B cell (primary cell): ENCODE results near the gene CYP3A5.

Source experiments
- EZH2 ChIP-seq: IDR thresholded peaks from 2 replicates; pipeline ENCODE4 v1.6.1; 2012; ENCODE audit warnings: borderline replicate concordance, low read depth, mild to moderate bottlenecking, moderate library complexity, low read length; ENCODE audit not compliant: insufficient read depth, poor library complexity, severe bottlenecking
- TF ChIP-seq, protein P1 (sequence below): fragments of 200-600 bp; IDR thresholded peaks from one replicate; pipeline ENCODE4 v1.8.0; 2022; ENCODE audit warnings: antibody characterized with exemption, mild to moderate bottlenecking

DNA sequence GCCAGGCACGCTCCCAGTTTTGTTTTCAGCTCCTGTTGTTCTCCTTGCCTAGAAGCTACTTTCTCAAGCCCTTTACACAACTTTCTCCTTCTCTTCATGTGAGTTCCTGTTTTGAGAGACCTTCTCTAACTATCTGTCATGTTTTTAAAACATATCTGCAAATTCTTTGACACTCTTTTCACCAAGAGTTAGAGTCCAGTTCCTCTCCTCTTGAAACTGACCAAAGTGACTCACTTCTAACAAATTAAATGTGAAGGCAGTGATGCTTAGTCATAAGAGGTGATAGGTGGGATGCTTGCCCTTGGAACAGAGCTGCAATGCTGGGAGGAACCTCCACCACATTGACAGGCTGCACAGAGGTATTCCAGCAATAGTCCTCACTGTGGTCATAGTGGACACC lies 37.8 kb downstream of the CYP3A5 start:
- TF ChIP-seq, protein P1, sequence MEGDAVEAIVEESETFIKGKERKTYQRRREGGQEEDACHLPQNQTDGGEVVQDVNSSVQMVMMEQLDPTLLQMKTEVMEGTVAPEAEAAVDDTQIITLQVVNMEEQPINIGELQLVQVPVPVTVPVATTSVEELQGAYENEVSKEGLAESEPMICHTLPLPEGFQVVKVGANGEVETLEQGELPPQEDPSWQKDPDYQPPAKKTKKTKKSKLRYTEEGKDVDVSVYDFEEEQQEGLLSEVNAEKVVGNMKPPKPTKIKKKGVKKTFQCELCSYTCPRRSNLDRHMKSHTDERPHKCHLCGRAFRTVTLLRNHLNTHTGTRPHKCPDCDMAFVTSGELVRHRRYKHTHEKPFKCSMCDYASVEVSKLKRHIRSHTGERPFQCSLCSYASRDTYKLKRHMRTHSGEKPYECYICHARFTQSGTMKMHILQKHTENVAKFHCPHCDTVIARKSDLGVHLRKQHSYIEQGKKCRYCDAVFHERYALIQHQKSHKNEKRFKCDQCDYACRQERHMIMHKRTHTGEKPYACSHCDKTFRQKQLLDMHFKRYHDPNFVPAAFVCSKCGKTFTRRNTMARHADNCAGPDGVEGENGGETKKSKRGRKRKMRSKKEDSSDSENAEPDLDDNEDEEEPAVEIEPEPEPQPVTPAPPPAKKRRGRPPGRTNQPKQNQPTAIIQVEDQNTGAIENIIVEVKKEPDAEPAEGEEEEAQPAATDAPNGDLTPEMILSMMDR = no peak
- no peak for TF ChIP-seq EZH2
